MM.1S (cell line): Measurements from ENCODE around the gene BANK1.

Experiments used
- DNase-seq: peaks from one replicate; pipeline ENCODE4 v3.0.0-alpha.2; 2015
- H2AFZ ChIP-seq: fragments of 300-600 bp; sonication (generic); 2 replicates; pipeline ENCODE4 v1.6.0; 2016; ENCODE audit warnings: antibody characterized with exemption, low read length
- H3F3A ChIP-seq: fragments of 300-600 bp; sonication (generic); 2 replicates; pipeline ENCODE4 v1.6.1; 2016; ENCODE audit warnings: mild to moderate bottlenecking, antibody characterized with exemption, low read length, moderate library complexity, mixed read lengths; ENCODE audit not compliant: insufficient read depth
- H3K27ac ChIP-seq: fragments of 300-600 bp; sonication (generic); 2 replicates; pipeline ENCODE4 v1.5.1; 2016; ENCODE audit warnings: mild to moderate bottlenecking, low read length
- H3K27me3 ChIP-seq: fragments of 300-600 bp; sonication (generic); replicated peaks from 2 replicates; pipeline ENCODE4 v1.6.0; 2016; ENCODE audit warnings: low read length; ENCODE audit not compliant: insufficient read depth
- H3K36me3 ChIP-seq: fragments of 300-600 bp; sonication (generic); replicated peaks from 2 replicates; pipeline ENCODE4 v1.6.1; 2016; ENCODE audit warnings: mild to moderate bottlenecking, low read length, mixed read lengths; ENCODE audit not compliant: insufficient read depth
- H3K4me1 ChIP-seq: fragments of 300-600 bp; sonication (generic); 2 replicates; pipeline ENCODE4 v1.6.1; 2016; ENCODE audit warnings: low read length, mixed read lengths
- H3K4me2 ChIP-seq: fragments of 300-600 bp; sonication (generic); 2 replicates; pipeline ENCODE4 v1.6.0; 2016; ENCODE audit warnings: low read depth, low read length
- H3K4me3 ChIP-seq: fragments of 300-600 bp; sonication (generic); 2 replicates; pipeline ENCODE4 v1.5.1; 2016; ENCODE audit warnings: low read length, mixed read lengths
- H3K79me2 ChIP-seq: fragments of 300-600 bp; sonication (generic); 2 replicates; pipeline ENCODE4 v1.6.1; 2016; ENCODE audit warnings: mixed run types, low read length, mixed read lengths
- H3K9ac ChIP-seq: fragments of 300-600 bp; sonication (generic); 2 replicates; pipeline ENCODE4 v1.6.1; 2016; ENCODE audit warnings: low read length, mixed read lengths
- H3K9me2 ChIP-seq: fragments of 300-600 bp; sonication (generic); replicated peaks from 2 replicates; pipeline ENCODE4 v1.6.1; 2016; ENCODE audit warnings: mild to moderate bottlenecking, low read length, mixed read lengths; ENCODE audit not compliant: insufficient read depth
- H3K9me3 ChIP-seq: fragments of 300-600 bp; sonication (generic); replicated peaks from 2 replicates; pipeline ENCODE4 v1.6.1; 2016; ENCODE audit warnings: mild to moderate bottlenecking, low read length, mixed read lengths; ENCODE audit not compliant: insufficient read depth
- H4K20me1 ChIP-seq: fragments of 300-600 bp; sonication (generic); 2 replicates; pipeline ENCODE4 v1.6.1; 2016; ENCODE audit warnings: mild to moderate bottlenecking, low read length, moderate library complexity, mixed read lengths; ENCODE audit not compliant: insufficient read depth
- EZH2 ChIP-seq: fragments of 300-600 bp; sonication (generic); optimal IDR thresholded peaks from 2 replicates; pipeline ENCODE3; 2017; ENCODE audit warnings: low read depth, mild to moderate bottlenecking, antibody characterized with exemption, low read length, mixed read lengths
- EZH2phosphoT487 ChIP-seq: fragments of 300-600 bp; sonication (generic); IDR thresholded peaks from 2 replicates; pipeline ENCODE4 v1.6.1; 2018; ENCODE audit warnings: antibody characterized with exemption, low read length
- TF ChIP-seq, protein P1 (sequence below): fragments of 300-600 bp; sonication (generic); IDR thresholded peaks from 2 replicates; pipeline ENCODE4 v1.5.1; 2016; ENCODE audit warnings: antibody characterized with exemption, low read length, mixed read lengths

Gene BANK1

DNA sequence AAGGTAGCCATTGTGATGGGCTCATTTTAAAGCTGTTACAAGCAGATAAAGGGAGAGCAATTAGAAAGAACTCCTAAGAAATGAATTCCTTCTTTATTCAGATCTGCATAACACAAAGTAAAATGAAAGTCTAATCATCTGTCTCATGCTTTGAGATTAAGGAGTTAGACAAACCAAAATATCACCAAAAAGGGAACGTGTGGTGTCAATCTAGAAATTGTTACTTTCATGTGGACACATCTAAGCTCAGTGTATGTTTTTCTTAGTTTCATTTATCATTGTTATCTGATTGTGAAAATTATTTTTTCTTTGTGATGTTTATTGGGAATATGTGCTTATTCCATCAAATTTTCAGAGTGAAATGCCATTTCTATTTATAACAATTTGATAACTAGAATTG lies 80.3 kb downstream of the BANK1 start:
- H3K79me2 ChIP-seq = no peaks in the 10 kb centered on the region
- H4K20me1 ChIP-seq = no peaks in the 10 kb centered on the region
- H3K4me1 ChIP-seq = no peaks in the 10 kb centered on the region
- no peak overlapping the region for H3K4me2 ChIP-seq
- DNase-seq = no peak
- H3K9me2 ChIP-seq = no peaks in the 10 kb centered on the region
- no peaks in the 10 kb centered on the region for H3F3A ChIP-seq
- no peak overlapping the region for H3K27ac ChIP-seq
- no peaks in the 10 kb centered on the region for H3K9me3 ChIP-seq
- TF ChIP-seq, protein P1, sequence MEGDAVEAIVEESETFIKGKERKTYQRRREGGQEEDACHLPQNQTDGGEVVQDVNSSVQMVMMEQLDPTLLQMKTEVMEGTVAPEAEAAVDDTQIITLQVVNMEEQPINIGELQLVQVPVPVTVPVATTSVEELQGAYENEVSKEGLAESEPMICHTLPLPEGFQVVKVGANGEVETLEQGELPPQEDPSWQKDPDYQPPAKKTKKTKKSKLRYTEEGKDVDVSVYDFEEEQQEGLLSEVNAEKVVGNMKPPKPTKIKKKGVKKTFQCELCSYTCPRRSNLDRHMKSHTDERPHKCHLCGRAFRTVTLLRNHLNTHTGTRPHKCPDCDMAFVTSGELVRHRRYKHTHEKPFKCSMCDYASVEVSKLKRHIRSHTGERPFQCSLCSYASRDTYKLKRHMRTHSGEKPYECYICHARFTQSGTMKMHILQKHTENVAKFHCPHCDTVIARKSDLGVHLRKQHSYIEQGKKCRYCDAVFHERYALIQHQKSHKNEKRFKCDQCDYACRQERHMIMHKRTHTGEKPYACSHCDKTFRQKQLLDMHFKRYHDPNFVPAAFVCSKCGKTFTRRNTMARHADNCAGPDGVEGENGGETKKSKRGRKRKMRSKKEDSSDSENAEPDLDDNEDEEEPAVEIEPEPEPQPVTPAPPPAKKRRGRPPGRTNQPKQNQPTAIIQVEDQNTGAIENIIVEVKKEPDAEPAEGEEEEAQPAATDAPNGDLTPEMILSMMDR = no peak
- TF ChIP-seq EZH2 = no peak
- TF ChIP-seq EZH2phosphoT487 = no peak
- H2AFZ ChIP-seq = no peak overlapping the region
- H3K27me3 ChIP-seq = no peaks in the 10 kb centered on the region
- no peak overlapping the region for H3K9ac ChIP-seq
- H3K4me3 ChIP-seq = no peak overlapping the region
- H3K36me3 ChIP-seq = no peaks in the 10 kb centered on the region

DNA sequence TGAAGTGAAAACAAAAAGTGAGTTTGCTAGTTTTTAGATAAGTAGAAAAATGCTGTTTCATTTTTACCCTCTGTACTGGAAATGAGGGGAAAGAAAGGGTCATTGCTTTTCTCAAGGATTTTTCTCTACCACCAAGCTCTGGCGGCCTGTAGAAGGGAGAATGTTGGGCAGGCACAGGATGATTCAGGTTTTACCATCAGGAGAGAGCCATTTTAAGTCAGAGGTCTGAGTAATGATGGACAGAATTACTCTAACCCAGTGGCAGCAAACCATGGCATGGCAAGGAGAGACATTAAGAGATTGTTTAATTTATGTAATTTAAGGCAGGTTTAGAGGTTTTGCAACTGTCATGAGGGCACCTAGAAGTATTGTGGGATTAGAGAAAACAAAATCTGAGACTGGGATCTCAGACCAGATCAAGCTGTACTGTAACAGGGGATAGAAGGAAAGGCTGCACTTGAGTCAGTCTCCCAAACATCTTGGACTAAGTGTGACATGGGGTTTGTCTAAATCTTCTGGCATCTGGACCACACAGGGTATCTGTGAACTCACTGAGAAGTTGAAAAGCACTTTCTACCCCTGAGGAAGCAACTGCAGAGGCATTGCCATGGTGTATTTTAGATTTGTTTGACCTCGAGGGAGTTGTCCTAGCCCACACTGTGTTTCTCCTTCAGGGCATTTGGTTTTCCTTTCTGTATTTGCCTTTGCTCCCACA lies 81.6 kb downstream of the BANK1 start:
- DNase-seq = no peak
- TF ChIP-seq EZH2phosphoT487 (no peak), EZH2 (no peak)
- TF ChIP-seq, protein P1 = no peak
- no peak overlapping the region for H2AFZ ChIP-seq

DNA sequence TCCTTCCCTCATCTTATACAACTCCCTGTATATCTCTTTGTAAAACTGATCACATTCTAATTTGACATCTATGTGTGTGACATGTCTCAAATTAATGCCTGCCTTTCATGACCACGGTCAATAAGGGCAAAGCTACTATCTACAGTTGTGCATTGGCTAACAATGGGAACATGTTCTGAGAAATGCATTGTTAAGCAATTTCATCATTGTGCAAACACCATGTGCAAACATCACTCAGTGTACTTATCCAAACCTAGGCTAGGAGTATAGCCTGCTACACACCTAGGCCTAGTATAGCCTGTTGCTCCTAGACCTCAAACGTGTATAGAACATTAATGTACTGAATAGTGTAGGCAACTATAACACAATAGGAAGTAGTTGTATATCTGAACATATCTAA lies 95.0 kb downstream of the BANK1 start:
- TF ChIP-seq EZH2 = no peak
- TF ChIP-seq, protein P1 = no peak
- no peak for TF ChIP-seq EZH2phosphoT487
- DNase-seq = no peak
- H3K27ac ChIP-seq = no peak overlapping the region
- no peak overlapping the region for H3K4me2 ChIP-seq
- no peak overlapping the region for H2AFZ ChIP-seq
- no peaks in the 10 kb centered on the region for H3K36me3 ChIP-seq
- H3K9me3 ChIP-seq = no peaks in the 10 kb centered on the region
- no peaks in the 10 kb centered on the region for H3K27me3 ChIP-seq
- no peak overlapping the region for H3K9ac ChIP-seq
- no peaks in the 10 kb centered on the region for H3F3A ChIP-seq
- H3K79me2 ChIP-seq = no peaks in the 10 kb centered on the region
- no peak overlapping the region for H3K4me3 ChIP-seq
- H3K4me1 ChIP-seq = no peaks in the 10 kb centered on the region
- no peaks in the 10 kb centered on the region for H3K9me2 ChIP-seq
- no peaks in the 10 kb centered on the region for H4K20me1 ChIP-seq

More for the DNA sequence above, 81.6 kb downstream of the BANK1 start:
- no peaks in the 10 kb centered on the region for H3K36me3 ChIP-seq
- H3K9me3 ChIP-seq = no peaks in the 10 kb centered on the region
- no peaks in the 10 kb centered on the region for H3K79me2 ChIP-seq
- H3K27me3 ChIP-seq = no peaks in the 10 kb centered on the region
- H3K4me2 ChIP-seq = no peak overlapping the region
- H3K9me2 ChIP-seq = no peaks in the 10 kb centered on the region
- no peak overlapping the region for H3K9ac ChIP-seq
- H3K4me1 ChIP-seq = no peaks in the 10 kb centered on the region
- H3K4me3 ChIP-seq = no peak overlapping the region
- no peaks in the 10 kb centered on the region for H3F3A ChIP-seq
- H4K20me1 ChIP-seq = no peaks in the 10 kb centered on the region
- no peak overlapping the region for H3K27ac ChIP-seq
